ENCODE data around the gene FAM13C.

Gene FAM13C

GRCh38 chr10:59322131-59322530 is 40.2 kb downstream of the FAM13C start:
- TF ChIP-seq REST (IDR thresholded peaks at IDR 0.05; ENCODE audit: low read depth): no peak
- TF ChIP-seq TAF1 (IDR thresholded peaks at IDR 0.05; ENCODE audit: low read depth): no peak
- TF ChIP-seq NFIC (IDR thresholded peaks at IDR 0.05): no peak
- TF ChIP-seq USF1 (IDR thresholded peaks at IDR 0.05): no peak
- no peak for TF ChIP-seq EGR1 (IDR thresholded peaks at IDR 0.05)
- TF ChIP-seq MAX (IDR thresholded peaks at IDR 0.05): no peak
- TF ChIP-seq CEBPB (IDR thresholded peaks at IDR 0.05): no peak
- no peak for TF ChIP-seq RAD21 (IDR thresholded peaks at IDR 0.05; ENCODE audit: low read depth)
- no peak for TF ChIP-seq FOXM1 (IDR thresholded peaks at IDR 0.05; ENCODE audit: borderline replicate concordance, low read depth)
- TF ChIP-seq CREB1 (IDR thresholded peaks at IDR 0.05; ENCODE audit: low read depth): no peak

DNA sequence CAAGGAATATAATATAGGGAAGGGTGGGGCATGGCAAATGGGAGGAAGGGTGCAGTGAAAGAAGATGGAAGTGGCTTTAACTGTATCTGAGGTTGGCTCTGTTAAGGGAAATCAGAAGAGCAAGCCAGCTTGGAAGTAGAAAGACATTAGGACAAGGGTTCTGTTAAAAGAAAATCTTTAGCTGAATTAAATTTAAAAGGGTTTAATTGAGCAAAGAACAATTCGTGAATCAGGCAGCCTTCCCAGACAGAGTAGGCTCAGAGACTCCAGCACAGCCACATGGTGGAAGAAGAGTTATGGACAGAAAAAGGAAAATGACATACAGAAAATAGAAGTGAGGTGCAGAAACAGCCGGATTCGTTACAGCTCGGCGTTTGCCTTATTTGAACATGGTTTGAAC is 42.0 kb downstream of the FAM13C start:
- TF ChIP-seq CREB1 (IDR thresholded peaks at IDR 0.05; ENCODE audit: low read depth): no peak

- TF ChIP-seq TAF1 (IDR thresholded peaks at IDR 0.05; ENCODE audit: low read depth): no peak
- no peak for TF ChIP-seq TEAD4 (IDR thresholded peaks at IDR 0.05)
- no peak for TF ChIP-seq EGR1 (IDR thresholded peaks at IDR 0.05)
- TF ChIP-seq YY1 (IDR thresholded peaks at IDR 0.05; ENCODE audit: low read depth): no peak
- TF ChIP-seq CREB1 (IDR thresholded peaks at IDR 0.05; ENCODE audit: low read depth): no peak
- TF ChIP-seq NFIC (IDR thresholded peaks at IDR 0.05): no peak
- no peak for TF ChIP-seq USF1 (IDR thresholded peaks at IDR 0.05)
Observed at GRCh38 chr10:59319854-59320253, 42.5 kb downstream of the FAM13C start.

GRCh38 chr10:59317066-59317465 is 45.3 kb downstream of the FAM13C start:
- TF ChIP-seq YY1 (IDR thresholded peaks at IDR 0.05; ENCODE audit: low read depth): no peak
- TF ChIP-seq NFIC (IDR thresholded peaks at IDR 0.05): no peak
- TF ChIP-seq USF1 (IDR thresholded peaks at IDR 0.05): no peak
- TF ChIP-seq TEAD4 (IDR thresholded peaks at IDR 0.05): no peak
- TF ChIP-seq REST (IDR thresholded peaks at IDR 0.05; ENCODE audit: low read depth): no peak
- TF ChIP-seq TAF1 (IDR thresholded peaks at IDR 0.05; ENCODE audit: low read depth): no peak
- TF ChIP-seq EP300 (IDR thresholded peaks at IDR 0.05; ENCODE audit: borderline replicate concordance): no peak
- TF ChIP-seq MAX (IDR thresholded peaks at IDR 0.05): no peak
- no peak for TF ChIP-seq CREB1 (IDR thresholded peaks at IDR 0.05; ENCODE audit: low read depth)
- TF ChIP-seq FOXM1 (IDR thresholded peaks at IDR 0.05; ENCODE audit: borderline replicate concordance, low read depth): no peak
- TF ChIP-seq RAD21 (IDR thresholded peaks at IDR 0.05; ENCODE audit: low read depth): no peak

GRCh38 chr10:59315465-59315864 is 46.9 kb downstream of the FAM13C start:
- TF ChIP-seq EP300 (IDR thresholded peaks at IDR 0.05; ENCODE audit: borderline replicate concordance) (no peak), YY1 (IDR thresholded peaks at IDR 0.05; ENCODE audit: low read depth) (no peak), RAD21 (IDR thresholded peaks at IDR 0.05; ENCODE audit: low read depth) (no peak), CEBPB (IDR thresholded peaks at IDR 0.05) (no peak), TEAD4 (IDR thresholded peaks at IDR 0.05) (no peak), REST (IDR thresholded peaks at IDR 0.05; ENCODE audit: low read depth) (no peak), TAF1 (IDR thresholded peaks at IDR 0.05; ENCODE audit: low read depth) (no peak), MAX (IDR thresholded peaks at IDR 0.05) (no peak), EGR1 (IDR thresholded peaks at IDR 0.05) (no peak), ZBTB7A (IDR thresholded peaks at IDR 0.05; ENCODE audit: low read depth) (no peak), NFIC (IDR thresholded peaks at IDR 0.05) (no peak), FOXM1 (IDR thresholded peaks at IDR 0.05; ENCODE audit: borderline replicate concordance, low read depth) (no peak), CREB1 (IDR thresholded peaks at IDR 0.05; ENCODE audit: low read depth) (no peak), USF1 (IDR thresholded peaks at IDR 0.05) (no peak), TCF12 (IDR thresholded peaks at IDR 0.05; ENCODE audit: low read depth) (no peak)

Measured in Ishikawa (cell line).